Fibroblast of pulmonary artery (primary cell): ENCODE results near the gene RMND1.
"Not testable (repeated sequence)": the region's sequence is repeated elsewhere in the genome, so short reads cannot be mapped to it uniquely, and the experiment has no call there.

Source experiments
- DNase-seq: peaks from one replicate; pipeline ENCODE4 v3.0.0-alpha.2; 2010; ENCODE audit warnings: low read depth
- H3K4me3 ChIP-seq: replicated peaks from 2 replicates; pipeline ENCODE4 v1.5.1; 2011; ENCODE audit warnings: low read depth, mild to moderate bottlenecking, control low read depth, low read length, moderate library complexity
- TF ChIP-seq, protein P1 (sequence below): IDR thresholded peaks from 2 replicates; pipeline ENCODE4 v1.5.1; 2011; ENCODE audit warnings: mild to moderate bottlenecking, control low read depth, low read length, inconsistent platforms; ENCODE audit errors: missing control alignments

Gene RMND1

GRCh38 chr6:151388236-151388635, 63.7 kb downstream of the RMND1 start:
- DNase-seq, result no peak

DNA sequence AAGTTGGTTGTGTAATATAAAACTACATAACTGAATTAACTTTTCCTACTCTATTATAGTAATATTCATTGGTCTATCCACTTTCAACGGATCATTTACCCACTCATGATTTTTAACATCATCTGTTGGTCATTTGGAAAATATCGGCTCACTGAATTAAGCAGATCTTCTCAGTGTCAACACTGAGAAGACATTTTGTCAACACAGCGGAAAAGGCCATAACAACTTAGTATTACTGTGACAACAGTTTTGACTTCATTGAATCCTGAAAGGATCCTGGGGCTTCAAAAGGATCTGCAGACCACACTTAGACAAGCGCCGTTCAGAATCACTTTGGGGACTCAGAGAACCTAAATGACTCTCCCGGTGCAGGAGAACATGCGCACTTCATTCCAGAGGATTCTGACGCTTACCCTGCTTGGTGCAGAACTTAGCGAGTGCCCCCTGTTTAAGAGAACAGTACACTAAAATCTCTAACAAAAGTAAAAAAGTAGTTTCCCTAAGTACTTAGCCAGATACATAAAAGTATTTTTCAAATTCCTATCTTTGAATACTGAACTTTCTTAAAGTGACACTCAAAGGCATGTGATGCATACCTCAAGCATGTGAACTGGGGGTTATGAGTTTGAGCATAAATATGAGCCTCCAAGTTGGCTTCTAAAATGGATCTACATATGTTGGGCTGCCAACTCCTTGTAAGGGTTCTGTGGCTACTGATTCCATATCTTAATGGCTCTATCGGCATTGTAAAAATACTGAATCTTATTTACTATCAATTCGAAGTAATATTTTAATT, 64.6 kb downstream of the RMND1 start:
- TF ChIP-seq, protein P1, sequence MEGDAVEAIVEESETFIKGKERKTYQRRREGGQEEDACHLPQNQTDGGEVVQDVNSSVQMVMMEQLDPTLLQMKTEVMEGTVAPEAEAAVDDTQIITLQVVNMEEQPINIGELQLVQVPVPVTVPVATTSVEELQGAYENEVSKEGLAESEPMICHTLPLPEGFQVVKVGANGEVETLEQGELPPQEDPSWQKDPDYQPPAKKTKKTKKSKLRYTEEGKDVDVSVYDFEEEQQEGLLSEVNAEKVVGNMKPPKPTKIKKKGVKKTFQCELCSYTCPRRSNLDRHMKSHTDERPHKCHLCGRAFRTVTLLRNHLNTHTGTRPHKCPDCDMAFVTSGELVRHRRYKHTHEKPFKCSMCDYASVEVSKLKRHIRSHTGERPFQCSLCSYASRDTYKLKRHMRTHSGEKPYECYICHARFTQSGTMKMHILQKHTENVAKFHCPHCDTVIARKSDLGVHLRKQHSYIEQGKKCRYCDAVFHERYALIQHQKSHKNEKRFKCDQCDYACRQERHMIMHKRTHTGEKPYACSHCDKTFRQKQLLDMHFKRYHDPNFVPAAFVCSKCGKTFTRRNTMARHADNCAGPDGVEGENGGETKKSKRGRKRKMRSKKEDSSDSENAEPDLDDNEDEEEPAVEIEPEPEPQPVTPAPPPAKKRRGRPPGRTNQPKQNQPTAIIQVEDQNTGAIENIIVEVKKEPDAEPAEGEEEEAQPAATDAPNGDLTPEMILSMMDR, result no peak
- H3K4me3 ChIP-seq, result no peak overlapping the region
- peak; percentile 43 for DNase-seq

More at GRCh38 chr6:151388236-151388635, 63.7 kb downstream of the RMND1 start:
- no peak overlapping the region for H3K4me3 ChIP-seq
- TF ChIP-seq, protein P1, result no peak

- H3K4me3 ChIP-seq, result no peak overlapping the region
- no peak for DNase-seq
- TF ChIP-seq, protein P1, result no peak
These were observed 66.7 kb downstream of the RMND1 start for GRCh38 chr6:151385177-151385576.

DNA sequence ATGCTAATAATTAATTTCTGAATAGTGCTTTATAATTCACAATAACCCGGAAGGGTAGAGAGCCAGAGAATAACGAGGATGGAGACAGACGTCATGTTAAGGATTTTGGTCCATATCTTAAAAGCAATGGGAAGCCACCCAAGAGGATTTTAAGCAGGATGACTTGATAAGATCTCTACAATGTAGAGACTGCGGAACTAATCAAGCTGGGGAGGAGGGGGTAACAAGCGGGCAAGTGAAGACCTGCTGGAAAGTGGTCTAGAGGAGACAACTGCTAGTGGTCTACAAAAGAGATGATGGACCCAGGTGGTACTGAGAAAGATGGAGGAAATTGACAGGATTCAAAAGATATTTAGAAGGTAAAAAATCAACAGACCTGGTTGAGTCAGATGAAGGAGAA, 67.8 kb downstream of the RMND1 start:
- TF ChIP-seq, protein P1, result no peak
- DNase-seq, result no peak
- no peak overlapping the region for H3K4me3 ChIP-seq

DNA sequence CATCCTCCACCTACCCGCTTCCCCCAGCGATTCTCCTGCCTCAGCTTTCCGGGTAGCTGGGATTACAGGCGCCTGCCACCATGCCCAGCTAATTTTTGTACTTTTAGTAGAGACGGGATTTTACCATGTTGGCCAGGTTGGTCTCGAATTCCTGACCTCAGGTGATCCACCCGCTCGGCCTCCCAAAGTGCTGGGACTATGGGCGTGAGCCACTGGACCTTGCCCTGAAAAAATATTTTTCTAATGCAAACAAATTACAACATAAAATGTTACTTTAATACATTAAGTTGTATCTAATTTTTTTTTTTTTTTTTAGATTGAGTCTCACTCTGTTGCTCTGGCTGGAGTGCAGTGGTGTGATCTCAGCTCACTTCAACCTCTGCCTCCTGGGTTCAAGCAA, 69.3 kb downstream of the RMND1 start:
- DNase-seq, H3K4me3 ChIP-seq: not testable (repeated sequence)

GRCh38 chr6:151381722-151382121, 70.2 kb downstream of the RMND1 start:
- TF ChIP-seq, protein P1, result no peak
- no peak overlapping the region for H3K4me3 ChIP-seq
- no peak for DNase-seq

DNA sequence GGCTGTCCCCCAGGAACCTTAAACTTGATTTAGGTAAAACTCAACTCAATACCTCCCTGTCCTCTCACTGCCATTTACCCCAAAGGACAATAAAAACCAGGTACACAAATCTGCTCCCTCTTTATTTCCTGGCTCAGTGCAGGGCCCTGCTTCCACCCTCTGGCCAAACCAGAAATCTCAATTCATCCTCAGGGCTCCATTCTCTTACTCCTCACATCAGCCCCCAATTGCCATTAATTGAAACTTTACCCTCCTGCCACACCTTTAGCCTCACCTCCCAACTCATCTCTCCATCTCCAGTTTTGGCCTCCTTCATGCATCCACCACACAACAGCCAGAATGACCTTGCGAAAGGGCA, 71.1 kb downstream of the RMND1 start:
- TF ChIP-seq, protein P1, result no peak
- no peak for DNase-seq
- H3K4me3 ChIP-seq, result no peak overlapping the region
